H9 (cell line): ENCODE measurements around the gene HSPD1. TPM values are rescaled to one million over a fixed set of nuclear protein-coding genes. Genes with fewer than 3 reads are reported as not detected.

Experiments used
- DNase-seq: peaks from one replicate; pipeline ENCODE4 v3.0.0-alpha.2; 2017
- H2AFZ ChIP-seq: one replicate; pipeline ENCODE4 v1.6.1; 2013; ENCODE audit warnings: mild to moderate bottlenecking, low read length, control low read depth, moderate library complexity
- H2AK5ac ChIP-seq: 2 replicates; pipeline ENCODE4 v1.6.1; 2013; ENCODE audit warnings: low read length, control low read depth, mixed read lengths; ENCODE audit not compliant: insufficient read length
- H2BK120ac ChIP-seq: one replicate; pipeline ENCODE4 v1.6.1; 2013; ENCODE audit warnings: low read depth, mild to moderate bottlenecking, low read length, control low read depth, inconsistent platforms; ENCODE audit not compliant: poor library complexity, severe bottlenecking
- H2BK12ac ChIP-seq: 2 replicates; pipeline ENCODE4 v1.6.1; 2013; ENCODE audit warnings: low read length, control low read depth, mixed read lengths, low read depth; ENCODE audit not compliant: insufficient read length
- H2BK15ac ChIP-seq: 2 replicates; pipeline ENCODE4 v1.6.1; 2013; ENCODE audit warnings: low read depth, low read length, control low read depth
- H2BK20ac ChIP-seq: one replicate; pipeline ENCODE4 v1.6.1; 2013; ENCODE audit warnings: low read depth, mild to moderate bottlenecking, low read length, control low read depth, inconsistent platforms; ENCODE audit not compliant: poor library complexity, severe bottlenecking
- H2BK5ac ChIP-seq: 2 replicates; pipeline ENCODE4 v1.6.1; 2013; ENCODE audit warnings: low read length, control low read depth, mixed read lengths; ENCODE audit not compliant: insufficient read length
- H3K14ac ChIP-seq: 2 replicates; pipeline ENCODE4 v1.6.1; 2013; ENCODE audit warnings: low read length, control low read depth; ENCODE audit not compliant: insufficient read depth
- H3K18ac ChIP-seq: 2 replicates; pipeline ENCODE4 v1.6.1; 2013; ENCODE audit warnings: low read depth, mild to moderate bottlenecking, mixed read lengths, low read length, control low read depth; ENCODE audit not compliant: insufficient read length
- H3K23ac ChIP-seq: 2 replicates; pipeline ENCODE4 v1.6.1; 2013; ENCODE audit warnings: low read length, control low read depth, mixed read lengths, low read depth; ENCODE audit not compliant: insufficient read length
- H3K23me2 ChIP-seq: 2 replicates; pipeline ENCODE4 v1.6.1; 2013; ENCODE audit warnings: low read depth, mild to moderate bottlenecking, mixed read lengths, low read length, control low read depth; ENCODE audit not compliant: insufficient read length, poor library complexity, severe bottlenecking
- H3K27ac ChIP-seq: 2 replicates; pipeline ENCODE4 v1.5.1; 2013; ENCODE audit warnings: low read length, control low read depth, mixed read lengths, low read depth; ENCODE audit not compliant: insufficient read length
- H3K27me3 ChIP-seq: 2 replicates; pipeline ENCODE4 v1.6.1; 2013; ENCODE audit warnings: low read length, control low read depth, inconsistent platforms; ENCODE audit not compliant: insufficient read depth
- H3K4ac ChIP-seq: 2 replicates; pipeline ENCODE4 v1.6.1; 2013; ENCODE audit warnings: low read depth, mild to moderate bottlenecking, control low read depth, inconsistent platforms, low read length, moderate library complexity
- H3K4me1 ChIP-seq: 2 replicates; pipeline ENCODE4 v1.6.1; 2013; ENCODE audit warnings: low read length, control low read depth, inconsistent platforms; ENCODE audit not compliant: insufficient read depth
- H3K4me2 ChIP-seq: 2 replicates; pipeline ENCODE4 v1.6.1; 2013; ENCODE audit warnings: low read length, control low read depth, mixed read lengths; ENCODE audit not compliant: insufficient read length, insufficient read depth
- H3K56ac ChIP-seq: 2 replicates; pipeline ENCODE4 v1.6.1; 2013; ENCODE audit warnings: low read depth, mild to moderate bottlenecking, mixed read lengths, low read length, control low read depth; ENCODE audit not compliant: insufficient read length
- H3K79me1 ChIP-seq: 2 replicates; pipeline ENCODE4 v1.6.1; 2013; ENCODE audit warnings: low read depth, mild to moderate bottlenecking, moderate library complexity, low read length, control low read depth, inconsistent platforms; ENCODE audit not compliant: insufficient read depth, poor library complexity, severe bottlenecking
- H3K79me2 ChIP-seq: 2 replicates; pipeline ENCODE4 v1.6.1; 2013; ENCODE audit warnings: low read length, control low read depth, inconsistent platforms; ENCODE audit not compliant: insufficient read depth
- H3K9ac ChIP-seq: 2 replicates; pipeline ENCODE4 v1.6.1; 2013; ENCODE audit warnings: low read length, control low read depth, mixed read lengths; ENCODE audit not compliant: insufficient read length; ENCODE audit errors: extremely low read depth
- H3K9me3 ChIP-seq: one replicate; pipeline ENCODE4 v1.6.1; 2013; ENCODE audit warnings: low read depth, low read length, inconsistent platforms; ENCODE audit not compliant: control insufficient read depth
- H3T11ph ChIP-seq: one replicate; pipeline ENCODE4 v1.6.1; 2013; ENCODE audit warnings: mild to moderate bottlenecking, low read length, control low read depth, inconsistent platforms
- H4K20me1 ChIP-seq: one replicate; pipeline ENCODE4 v1.6.1; 2013; ENCODE audit not compliant: control insufficient read depth, insufficient read length, insufficient read depth
- H4K5ac ChIP-seq: 2 replicates; pipeline ENCODE4 v1.6.1; 2013; ENCODE audit warnings: low read depth, mild to moderate bottlenecking, mixed read lengths, low read length, control low read depth; ENCODE audit not compliant: insufficient read length
- H4K8ac ChIP-seq: replicated peaks from 2 replicates; pipeline ENCODE4 v1.6.1; 2013; ENCODE audit warnings: low read length, control low read depth, mixed read lengths, low read depth; ENCODE audit not compliant: insufficient read length
- H4K91ac ChIP-seq: 2 replicates; pipeline ENCODE4 v1.6.1; 2013; ENCODE audit warnings: low read depth, mild to moderate bottlenecking, moderate library complexity, mixed read lengths, low read length, control low read depth; ENCODE audit not compliant: insufficient read length
- H3K27ac Mint-ChIP-seq, 3 experiments: 2 replicates in 2 of 3; 3 replicates in 1 of 3; pipeline ENCODE4 v1.8.0; 2020 to 2021; ENCODE audit warnings: mixed read lengths in 3 of 3, mild to moderate bottlenecking in 1 of 3, moderate library complexity in 1 of 3
- H3K27me3 Mint-ChIP-seq: 2 replicates; pipeline ENCODE4 v1.8.0; 2021; ENCODE audit warnings: low read depth, mild to moderate bottlenecking, moderate library complexity, mixed read lengths
- H3K36me3 Mint-ChIP-seq, 3 experiments: 2 replicates in 2 of 3; 3 replicates in 1 of 3; pipeline ENCODE4 v1.8.0; 2020 to 2021; ENCODE audit warnings: low read depth in 3 of 3, mixed read lengths in 3 of 3; ENCODE audit not compliant: insufficient read depth in 1 of 3
- H3K4me1 Mint-ChIP-seq, 2 experiments: 2 replicates each; pipeline ENCODE4 v1.8.0; 2020; ENCODE audit warnings: mixed read lengths in 2 of 2
- H3K4me3 Mint-ChIP-seq, 2 experiments: 2 replicates in 1 of 2; 3 replicates in 1 of 2; pipeline ENCODE4 v1.8.0; 2020 to 2021; ENCODE audit warnings: mild to moderate bottlenecking in 2 of 2, mixed read lengths in 2 of 2, moderate library complexity in 1 of 2
- H3K9me3 Mint-ChIP-seq, 2 experiments: 2 replicates in 1 of 2; 3 replicates in 1 of 2; pipeline ENCODE4 v1.8.0; 2020; ENCODE audit warnings: mild to moderate bottlenecking in 2 of 2, mixed read lengths in 2 of 2, moderate library complexity in 1 of 2
- total RNA-seq: library from RNA; stranded (reverse); gene quantifications from 2 replicates; pipeline ENCODE4 v1.2.1, GENCODE V29; 2021
- TF ChIP-seq, protein P1 (sequence below): fragments of 200-600 bp; sonication (generic); conservative IDR thresholded peaks from 3 replicates; pipeline ENCODE4 v1.8.0; 2021; ENCODE audit warnings: antibody characterized with exemption, mild to moderate bottlenecking

Gene HSPD1
- total RNA-seq, 1 experiment from 2014 or later, result 846 TPM

DNA sequence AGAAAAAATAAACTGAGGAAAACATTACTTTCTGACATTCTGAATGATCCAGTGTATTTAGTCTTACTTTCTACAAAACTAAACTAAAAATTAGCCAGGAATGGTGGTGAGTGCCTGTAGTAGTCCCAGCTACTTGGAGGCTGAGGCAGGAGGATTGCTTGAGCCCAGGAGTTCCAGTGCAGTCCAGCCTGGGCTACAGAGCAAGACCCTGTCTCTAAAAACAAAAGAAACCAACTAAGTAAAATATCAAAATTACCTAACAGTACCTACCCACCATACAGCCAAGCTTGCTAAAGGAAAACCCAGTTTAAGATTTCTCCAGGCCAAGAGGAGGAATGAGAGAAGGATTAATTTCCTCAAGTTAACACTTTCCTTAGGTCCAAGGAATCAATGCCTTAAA, 2.9 kb downstream of the HSPD1 start:
- H3K9me3 Mint-ChIP-seq, result no peaks in the 10 kb centered on the region; a peak in 1 of 5 replicates
- H3K27ac ChIP-seq, result no peak overlapping the region
- H4K20me1 ChIP-seq, result no peaks in the 10 kb centered on the region

More for the DNA sequence above, 2.9 kb downstream of the HSPD1 start:
- Mint-ChIP-seq H3K36me3 (peaks cover 72 to 87% (median 83%) of the 10 kb centered on the region in 3 experiments), H3K4me1 (peaks cover 28 to 34% of the 10 kb centered on the region in 2 experiments), H3K4me3 (peak overlapping the region; percentile 98 to 99), H3K27me3 (no peaks in the 10 kb centered on the region), H3K27ac (peak overlapping the region in 2 of 3 experiments; percentile 68 to 70; a peak in 2 of 7 replicates)
- Histone ChIP-seq H3K79me2 (peaks cover 43% of the 10 kb centered on the region; the same call in 1 of the 2 replicates), H3T11ph (no peak overlapping the region), H3K27me3 (no peaks in the 10 kb centered on the region), H2AFZ (no peak overlapping the region), H3K23ac (no peak overlapping the region), H2BK5ac (no peak overlapping the region), H3K79me1 (no peaks in the 10 kb centered on the region), H4K8ac (no peak overlapping the region), H3K4ac (no peak overlapping the region), H4K5ac (no peak overlapping the region), H3K9me3 (no peaks in the 10 kb centered on the region), H3K4me2 (peak overlapping the region; percentile 76), H3K9ac (no peak overlapping the region), H2BK15ac (no peak overlapping the region), H2BK20ac (no peak overlapping the region), H3K14ac (no peak overlapping the region), H2AK5ac (no peak overlapping the region), H3K18ac (no peak overlapping the region), H2BK120ac (no peak overlapping the region), H3K23me2 (peaks cover 6% of the 10 kb centered on the region), H3K56ac (no peak overlapping the region), H3K4me1 (no peaks in the 10 kb centered on the region; the same call in 1 of the 2 replicates), H4K91ac (no peak overlapping the region), H2BK12ac (no peak overlapping the region)
- TF ChIP-seq, protein P1, sequence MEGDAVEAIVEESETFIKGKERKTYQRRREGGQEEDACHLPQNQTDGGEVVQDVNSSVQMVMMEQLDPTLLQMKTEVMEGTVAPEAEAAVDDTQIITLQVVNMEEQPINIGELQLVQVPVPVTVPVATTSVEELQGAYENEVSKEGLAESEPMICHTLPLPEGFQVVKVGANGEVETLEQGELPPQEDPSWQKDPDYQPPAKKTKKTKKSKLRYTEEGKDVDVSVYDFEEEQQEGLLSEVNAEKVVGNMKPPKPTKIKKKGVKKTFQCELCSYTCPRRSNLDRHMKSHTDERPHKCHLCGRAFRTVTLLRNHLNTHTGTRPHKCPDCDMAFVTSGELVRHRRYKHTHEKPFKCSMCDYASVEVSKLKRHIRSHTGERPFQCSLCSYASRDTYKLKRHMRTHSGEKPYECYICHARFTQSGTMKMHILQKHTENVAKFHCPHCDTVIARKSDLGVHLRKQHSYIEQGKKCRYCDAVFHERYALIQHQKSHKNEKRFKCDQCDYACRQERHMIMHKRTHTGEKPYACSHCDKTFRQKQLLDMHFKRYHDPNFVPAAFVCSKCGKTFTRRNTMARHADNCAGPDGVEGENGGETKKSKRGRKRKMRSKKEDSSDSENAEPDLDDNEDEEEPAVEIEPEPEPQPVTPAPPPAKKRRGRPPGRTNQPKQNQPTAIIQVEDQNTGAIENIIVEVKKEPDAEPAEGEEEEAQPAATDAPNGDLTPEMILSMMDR, result no peak
- DNase-seq, result no peak
